Lower lobe of right lung (tissue), 2 donors: ENCODE measurements around the gene CRYGB. TPM values are rescaled to one million over a fixed set of nuclear protein-coding genes. Genes with fewer than 3 reads are reported as not detected.

Experiments used
- ATAC-seq, 2 donors: fragments of 200-7000 bp; cut with Tn5 transposase; one replicate each; pipeline ENCODE4 v1.9.1; 2020 to 2022; ENCODE audit warnings: mild to moderate bottlenecking in 2 of 2, moderate library complexity in 2 of 2
- DNase-seq: peaks from one replicate; pipeline ENCODE4 v3.0.0-alpha.2; 2020
- H3K27ac ChIP-seq: fragments of 200-600 bp; one replicate; pipeline ENCODE4 v1.8.0; 2022
- H3K27me3 ChIP-seq: fragments of 200-600 bp; one replicate; pipeline ENCODE4 v1.8.0; 2022; ENCODE audit warnings: low read depth
- H3K36me3 ChIP-seq: fragments of 200-600 bp; one replicate; pipeline ENCODE4 v1.8.0; 2022; ENCODE audit warnings: mild to moderate bottlenecking
- H3K4me1 ChIP-seq: fragments of 200-600 bp; one replicate; pipeline ENCODE4 v1.8.0; 2022
- H3K4me3 ChIP-seq: fragments of 200-600 bp; one replicate; pipeline ENCODE4 v1.8.0; 2022; ENCODE audit warnings: mild to moderate bottlenecking
- H3K9me3 ChIP-seq: fragments of 200-600 bp; one replicate; pipeline ENCODE4 v1.8.0; 2022
- CTCF ChIP-seq: fragments of 200-600 bp; IDR thresholded peaks from one replicate; pipeline ENCODE4 v1.8.0; 2022; ENCODE audit warnings: antibody characterized with exemption, mild to moderate bottlenecking
- intact Hi-C: fragments of 100-400 bp; cut with DNase I; formaldehyde crosslinking; loops from one replicate; pipeline ENCODE4 v1.11.0; 2022
- total RNA-seq: library from RNA; stranded (reverse); fragmentation: NEBNext Ultra II Directional; extraction: Animal tissue kit (Norgen Biotek cat#: 25700); gene quantifications from one replicate; pipeline ENCODE4 v1.2.1, GENCODE V29; 2021
- donor health status: DM: no; HTN: yes; CAD: no; lungs with severe emphysema.

The CRYGB gene
- total RNA-seq, 1 donor from 2014 or later = not detected

DNA sequence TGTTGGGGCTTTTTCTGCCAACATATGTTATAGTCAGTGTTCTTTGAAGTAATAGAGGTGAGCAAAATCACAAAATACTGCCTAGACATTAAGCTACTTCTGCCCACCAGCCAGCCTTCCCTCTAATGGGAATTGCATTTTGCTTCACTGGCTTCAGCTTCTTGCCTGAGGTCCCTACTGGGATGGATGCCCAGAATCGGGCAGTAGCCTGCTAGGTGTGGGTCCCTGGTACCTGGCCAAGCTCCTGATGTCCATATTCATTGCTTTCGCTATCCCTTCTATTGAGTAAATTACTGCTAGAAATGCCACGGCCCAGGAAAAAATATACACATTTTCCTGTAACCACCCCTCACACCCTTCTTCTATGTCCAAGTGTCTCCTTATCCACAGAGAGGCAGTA, 48.6 kb downstream of the CRYGB start:
- no peak for DNase-seq
- Histone ChIP-seq H3K27me3 (no peaks in the 10 kb centered on the region), H3K4me3 (no peak overlapping the region), H3K9me3 (no peaks in the 10 kb centered on the region), H3K36me3 (no peaks in the 10 kb centered on the region), H3K4me1 (no peaks in the 10 kb centered on the region), H3K27ac (no peak overlapping the region)
- no peak for TF ChIP-seq CTCF
- intact Hi-C loops = no loop called here
- ATAC-seq = no peak

- Histone ChIP-seq H3K36me3 (no peaks in the 10 kb centered on the region), H3K4me1 (no peaks in the 10 kb centered on the region), H3K27ac (no peak overlapping the region), H3K9me3 (no peaks in the 10 kb centered on the region), H3K27me3 (no peaks in the 10 kb centered on the region), H3K4me3 (no peak overlapping the region)
- TF ChIP-seq CTCF = no peak
- ATAC-seq = no peak
- intact Hi-C loops = no loop called here
- no peak for DNase-seq
Observed at GRCh38 chr2:208096080-208096479, 49.9 kb downstream of the CRYGB start.

DNA sequence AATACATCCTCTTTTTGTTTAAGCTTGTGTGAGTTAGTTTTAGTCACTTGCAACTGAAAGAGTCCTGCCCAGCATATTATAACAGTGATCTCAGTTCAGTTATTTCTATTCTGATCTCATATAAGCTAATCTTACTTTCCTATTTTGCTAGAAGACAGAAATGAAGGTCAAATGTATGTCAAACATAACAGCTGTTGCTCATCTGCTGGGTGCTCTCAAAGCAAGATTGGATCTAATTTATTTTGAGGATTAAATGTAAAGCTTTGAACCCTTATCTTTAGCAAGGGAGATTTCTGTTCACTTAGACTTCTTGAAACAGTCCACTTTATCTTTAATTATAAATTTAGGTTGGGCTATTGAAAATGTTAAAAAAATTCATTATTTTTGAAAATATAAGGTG, 52.8 kb downstream of the CRYGB start:
- TF ChIP-seq CTCF = no peak
- Histone ChIP-seq H3K4me1 (no peaks in the 10 kb centered on the region), H3K36me3 (no peaks in the 10 kb centered on the region), H3K27me3 (no peaks in the 10 kb centered on the region), H3K27ac (no peak overlapping the region), H3K4me3 (no peak overlapping the region), H3K9me3 (no peaks in the 10 kb centered on the region)
- ATAC-seq (no peak), DNase-seq (no peak)
- intact Hi-C loops = no loop called here

Other genes starting within 250 kb of the CRYGB start
- gene PLEKHM3, start 120.6 kb downstream of the CRYGB start, total RNA-seq = 25.8 TPM
- not detected for gene CRYGD, start 21.6 kb downstream of the CRYGB start, total RNA-seq
- gene CRYGC, start 16.3 kb downstream of the CRYGB start, total RNA-seq = not detected
- gene CRYGA, start 17.4 kb upstream of the CRYGB start, total RNA-seq = not detected
- not detected for gene C2orf80, start 43.9 kb upstream of the CRYGB start, total RNA-seq
- 152 TPM for gene IDH1, start 108.9 kb upstream of the CRYGB start, total RNA-seq
- 27.8 TPM for gene PIKFYVE, start 120.1 kb upstream of the CRYGB start, total RNA-seq